Activated T-cell treated with anti-CD3 and anti-CD28 coated beads, Interleukin-2, amount 50 U/mL, for 72 hours (primary cell): ENCODE data around the gene ZNF438. TPM values are rescaled to one million over a fixed set of nuclear protein-coding genes. Genes with fewer than 3 reads are reported as not detected.
A peak's percentile ranks its signal among the peaks of the same experiment; 100 is the strongest.

Experiments used
- ATAC-seq, 2 donors: fragments of 150-1000 bp; cut with Tn5 transposase; replicated peaks in 1 of 2; 2 replicates each; pipeline ENCODE4 v1.10.0; 2021; ENCODE audit warnings: moderate library complexity in 2 of 2, mild to moderate bottlenecking in 1 of 2
- DNase-seq, 2 donors: peaks; one replicate each; pipeline ENCODE4 v3.0.0; 2021 to 2022; ENCODE audit warnings: mixed read lengths in 1 of 2
- H3K27ac Mint-ChIP-seq: one replicate; pipeline ENCODE4 v1.8.0; 2022; ENCODE audit warnings: mild to moderate bottlenecking, moderate library complexity, mixed read lengths
- H3K27me3 Mint-ChIP-seq: one replicate; pipeline ENCODE4 v1.8.0; 2022; ENCODE audit warnings: low read depth, mixed read lengths
- H3K36me3 Mint-ChIP-seq, 2 donors: one replicate each; pipeline ENCODE4 v1.8.0; 2022; ENCODE audit warnings: mixed read lengths in 2 of 2, mild to moderate bottlenecking in 1 of 2; ENCODE audit not compliant: insufficient read depth in 2 of 2
- H3K4me1 Mint-ChIP-seq: one replicate; pipeline ENCODE4 v1.8.0; 2022; ENCODE audit warnings: low read depth, mixed read lengths
- H3K4me3 Mint-ChIP-seq, 2 donors: one replicate each; pipeline ENCODE4 v1.8.0; 2022; ENCODE audit warnings: mild to moderate bottlenecking in 2 of 2, mixed read lengths in 2 of 2, moderate library complexity in 2 of 2
- H3K9me3 Mint-ChIP-seq, 2 donors: one replicate each; pipeline ENCODE4 v1.8.0; 2022; ENCODE audit warnings: mixed read lengths in 2 of 2
- total RNA-seq, 2 donors: library from RNA; stranded (reverse); gene quantifications; one replicate each; pipeline ENCODE4 v1.2.3, GENCODE V29; 2022

The ZNF438 gene
- total RNA-seq, 2 donors from 2014 or later: 5.2 to 5.4 TPM

GRCh38 chr10:30999070-30999712 is 32.5 kb downstream of the ZNF438 start:
- ATAC-seq (peak; percentile 64 to 77), DNase-seq (peak in 1 of 2 donors; percentile 4)
- peaks cover 2% of the 10 kb centered on the region in 2 donors for H3K36me3 Mint-ChIP-seq
- peaks cover 31% of the 10 kb centered on the region for H3K4me1 Mint-ChIP-seq
- H3K4me3 Mint-ChIP-seq: peak overlapping the region; percentile 53 to 59
- H3K9me3 Mint-ChIP-seq: peaks cover 2% of the 10 kb centered on the region in 2 donors
- no peaks in the 10 kb centered on the region for H3K27me3 Mint-ChIP-seq
- H3K27ac Mint-ChIP-seq: peak overlapping the region; percentile 65

GRCh38 chr10:30997536-30998235 is 34.0 kb downstream of the ZNF438 start:
- no peak for DNase-seq
- peak overlapping the region; percentile 47 to 76 for H3K4me3 Mint-ChIP-seq
- no peaks in the 10 kb centered on the region for H3K27me3 Mint-ChIP-seq
- peak overlapping the region; percentile 74 for H3K27ac Mint-ChIP-seq
- peaks cover 7 to 8% of the 10 kb centered on the region in 2 donors for H3K36me3 Mint-ChIP-seq
- peaks cover 2 to 5% of the 10 kb centered on the region in 2 donors for H3K9me3 Mint-ChIP-seq
- peak in 1 of 2 donors; percentile 22 for ATAC-seq
- peaks cover 28% of the 10 kb centered on the region for H3K4me1 Mint-ChIP-seq

- no peaks in the 10 kb centered on the region for H3K27me3 Mint-ChIP-seq
- DNase-seq: no peak
- peak overlapping the region; percentile 71 for H3K27ac Mint-ChIP-seq
- peaks cover 28% of the 10 kb centered on the region for H3K4me1 Mint-ChIP-seq
- ATAC-seq: no peak
- H3K9me3 Mint-ChIP-seq: peaks cover 2 to 6% of the 10 kb centered on the region in 2 donors
- peaks cover 9 to 10% of the 10 kb centered on the region in 2 donors for H3K36me3 Mint-ChIP-seq
- peak overlapping the region in 1 of 2 donors; percentile 25 for H3K4me3 Mint-ChIP-seq
Measured at GRCh38 chr10:30996481-30997005, 35.1 kb downstream of the ZNF438 start.

GRCh38 chr10:30995081-30995770 is 36.4 kb downstream of the ZNF438 start:
- no peak overlapping the region for H3K27ac Mint-ChIP-seq
- peaks cover 2 to 6% of the 10 kb centered on the region in 2 donors for H3K9me3 Mint-ChIP-seq
- H3K27me3 Mint-ChIP-seq: no peaks in the 10 kb centered on the region
- ATAC-seq: no peak
- DNase-seq: no peak
- no peak overlapping the region for H3K4me3 Mint-ChIP-seq
- H3K4me1 Mint-ChIP-seq: peaks cover 28% of the 10 kb centered on the region
- H3K36me3 Mint-ChIP-seq: peaks cover 9 to 10% of the 10 kb centered on the region in 2 donors

GRCh38 chr10:30993155-30993554 is 38.5 kb downstream of the ZNF438 start:
- H3K27ac Mint-ChIP-seq: no peak overlapping the region
- peaks cover 15% of the 10 kb centered on the region for H3K4me1 Mint-ChIP-seq
- DNase-seq: no peak
- peaks cover 9 to 10% of the 10 kb centered on the region in 2 donors for H3K36me3 Mint-ChIP-seq
- peaks cover 2 to 6% of the 10 kb centered on the region in 2 donors for H3K9me3 Mint-ChIP-seq
- no peak for ATAC-seq
- H3K27me3 Mint-ChIP-seq: no peaks in the 10 kb centered on the region
- no peak overlapping the region for H3K4me3 Mint-ChIP-seq

- DNase-seq: no peak
- Mint-ChIP-seq H3K27me3 (no peaks in the 10 kb centered on the region), H3K4me1 (peaks cover 11% of the 10 kb centered on the region), H3K27ac (no peak overlapping the region), H3K4me3 (no peak overlapping the region), H3K9me3 (peaks cover 2 to 6% of the 10 kb centered on the region in 2 donors), H3K36me3 (peaks cover 9 to 10% of the 10 kb centered on the region in 2 donors)
- ATAC-seq: no peak
Measured at GRCh38 chr10:30992681-30993080, 39.0 kb downstream of the ZNF438 start.

GRCh38 chr10:30991647-30992011 is 40.0 kb downstream of the ZNF438 start:
- Mint-ChIP-seq H3K4me1 (peaks cover 4% of the 10 kb centered on the region), H3K4me3 (no peak overlapping the region), H3K27ac (no peak overlapping the region), H3K9me3 (peaks cover 2 to 4% of the 10 kb centered on the region in 2 donors), H3K27me3 (no peaks in the 10 kb centered on the region), H3K36me3 (peaks cover 9 to 10% of the 10 kb centered on the region in 2 donors)
- no peak for ATAC-seq
- DNase-seq: no peak

GRCh38 chr10:30990971-30991646 is 40.6 kb downstream of the ZNF438 start:
- H3K27ac Mint-ChIP-seq: no peak overlapping the region

GRCh38 chr10:30990351-30990750 is 41.3 kb downstream of the ZNF438 start:
- peaks cover 9 to 10% of the 10 kb centered on the region in 2 donors for H3K36me3 Mint-ChIP-seq
- ATAC-seq: no peak
- H3K4me1 Mint-ChIP-seq: peaks cover 9% of the 10 kb centered on the region
- no peak for DNase-seq
- H3K4me3 Mint-ChIP-seq: no peak overlapping the region
- H3K27ac Mint-ChIP-seq: no peak overlapping the region
- no peaks in the 10 kb centered on the region for H3K27me3 Mint-ChIP-seq
- H3K9me3 Mint-ChIP-seq: peaks cover 2 to 4% of the 10 kb centered on the region in 2 donors

More at GRCh38 chr10:30990971-30991646, 40.6 kb downstream of the ZNF438 start:
- peak in 1 of 2 donors; percentile 26 for ATAC-seq
- H3K9me3 Mint-ChIP-seq: peaks cover 2 to 4% of the 10 kb centered on the region in 2 donors
- peaks cover 9 to 10% of the 10 kb centered on the region in 2 donors for H3K36me3 Mint-ChIP-seq
- H3K4me1 Mint-ChIP-seq: peaks cover 7% of the 10 kb centered on the region
- H3K4me3 Mint-ChIP-seq: no peak overlapping the region
- no peak for DNase-seq
- H3K27me3 Mint-ChIP-seq: no peaks in the 10 kb centered on the region

- peaks cover 0 to 4% of the 10 kb centered on the region in 2 donors for H3K9me3 Mint-ChIP-seq
- peaks cover 9% of the 10 kb centered on the region for H3K4me1 Mint-ChIP-seq
- H3K27ac Mint-ChIP-seq: no peak overlapping the region
- no peak overlapping the region for H3K4me3 Mint-ChIP-seq
- no peaks in the 10 kb centered on the region for H3K27me3 Mint-ChIP-seq
- DNase-seq (no peak), ATAC-seq (no peak)
- peaks cover 4 to 5% of the 10 kb centered on the region in 2 donors for H3K36me3 Mint-ChIP-seq
Measured at GRCh38 chr10:30988831-30989435, 42.7 kb downstream of the ZNF438 start.

- Mint-ChIP-seq H3K4me3 (no peak overlapping the region), H3K36me3 (peaks cover 3% of the 10 kb centered on the region in 2 donors), H3K27me3 (no peaks in the 10 kb centered on the region), H3K27ac (no peak overlapping the region), H3K4me1 (peaks cover 9% of the 10 kb centered on the region), H3K9me3 (peaks cover 2 to 4% of the 10 kb centered on the region in 2 donors)
- no peak for DNase-seq
- no peak for ATAC-seq
Measured at GRCh38 chr10:30987463-30987862, 44.2 kb downstream of the ZNF438 start.

- Mint-ChIP-seq H3K4me3 (peak overlapping the region in 1 of 2 donors; percentile 48), H3K27me3 (no peaks in the 10 kb centered on the region), H3K9me3 (peaks cover 2 to 4% of the 10 kb centered on the region in 2 donors), H3K4me1 (peaks cover 9% of the 10 kb centered on the region), H3K36me3 (peaks cover 3% of the 10 kb centered on the region in 2 donors), H3K27ac (no peak overlapping the region)
- peak; percentile 96 for ATAC-seq
- DNase-seq: no peak
Measured at GRCh38 chr10:30986053-30986555, 45.6 kb downstream of the ZNF438 start.
